Type B pancreatic cell (in vitro differentiated cells): ENCODE data around the gene KLK4. TPM values are rescaled to one million over a fixed set of nuclear protein-coding genes. Genes with fewer than 3 reads are reported as not detected.

Source experiments
- DNase-seq: peaks from one replicate; pipeline ENCODE4 v3.0.0; 2021; ENCODE audit warnings: mixed read lengths; ENCODE audit not compliant: unreplicated experiment; ENCODE audit errors: extremely low spot score
- H3K27ac Mint-ChIP-seq: 2 replicates; pipeline ENCODE4 v1.8.0; 2021; ENCODE audit warnings: mild to moderate bottlenecking, mixed read lengths
- H3K27me3 Mint-ChIP-seq: 2 replicates; pipeline ENCODE4 v1.8.0; 2021; ENCODE audit warnings: mixed read lengths
- H3K36me3 Mint-ChIP-seq: 2 replicates; pipeline ENCODE4 v1.8.0; 2021; ENCODE audit warnings: mixed read lengths
- H3K4me1 Mint-ChIP-seq: one replicate; pipeline ENCODE4 v1.8.0; 2021; ENCODE audit warnings: mixed read lengths; ENCODE audit not compliant: unreplicated experiment
- H3K4me3 Mint-ChIP-seq: 2 replicates; pipeline ENCODE4 v1.8.0; 2021; ENCODE audit warnings: mild to moderate bottlenecking, mixed read lengths
- H3K9me3 Mint-ChIP-seq: 2 replicates; pipeline ENCODE4 v1.8.0; 2021; ENCODE audit warnings: mixed read lengths
- CTCF ChIP-seq: fragments of 200-600 bp; sonication (generic); conservative IDR thresholded peaks from 2 replicates; pipeline ENCODE4 v1.5.0; 2021; ENCODE audit warnings: antibody characterized with exemption, mild to moderate bottlenecking
- long read RNA-seq: library from polyadenylated mRNA; unstranded; transcript quantifications from one replicate; pipeline ENCODE4 v2.0.0, GENCODE V29; 2020
- total RNA-seq: library from RNA; stranded (reverse); gene quantifications from 2 replicates; pipeline ENCODE4 v1.2.1, GENCODE V29; 2021; ENCODE audit warnings: low replicate concordance

KLK4 gene
- total RNA-seq, result 0.46 TPM in 1 of 2 replicates, not detected in the other
- long read RNA-seq, result 0 reads

GRCh38 chr19:50911206-50912101 is at the start of gene KLK4:
Gene KLK4 (minus strand): TSS chr19:50911395. CDS start chr19:50910738, 657 bp downstream.
- Mint-ChIP-seq H3K4me3 (no peak within 1 kb of the TSS), H3K27me3 (peaks cover 5% of the 10 kb centered on the region), H3K9me3 (no peaks in the 10 kb centered on the region), H3K4me1 (peaks cover 6% of the 10 kb centered on the region), H3K27ac (no peak within 1 kb of the TSS), H3K36me3 (no peaks in the 10 kb centered on the region)
- DNase-seq, result no peak
- no peak for TF ChIP-seq CTCF

- TF ChIP-seq CTCF, result no peak
- Mint-ChIP-seq H3K4me3 (no peak overlapping the region), H3K36me3 (no peaks in the 10 kb centered on the region), H3K27ac (no peak overlapping the region), H3K27me3 (peaks cover 38% of the 10 kb centered on the region), H3K4me1 (no peaks in the 10 kb centered on the region), H3K9me3 (no peaks in the 10 kb centered on the region)
- no peak for DNase-seq
These were observed 48.7 kb upstream of the KLK4 start for GRCh38 chr19:50959731-50960500.

- DNase-seq, result no peak
- peaks cover 35% of the 10 kb centered on the region for H3K27me3 Mint-ChIP-seq
- H3K27ac Mint-ChIP-seq, result no peak overlapping the region
- TF ChIP-seq CTCF, result no peak
- no peaks in the 10 kb centered on the region for H3K9me3 Mint-ChIP-seq
- H3K36me3 Mint-ChIP-seq, result no peaks in the 10 kb centered on the region
- H3K4me3 Mint-ChIP-seq, result no peak overlapping the region
- H3K4me1 Mint-ChIP-seq, result no peaks in the 10 kb centered on the region
These were observed 46.4 kb upstream of the KLK4 start for GRCh38 chr19:50957587-50957986.

- no peak within 1 kb of the TSS for H3K27ac Mint-ChIP-seq
- no peak for DNase-seq
- H3K27me3 Mint-ChIP-seq, result peaks cover 23% of the 10 kb centered on the region
- H3K4me1 Mint-ChIP-seq, result no peaks in the 10 kb centered on the region
- no peaks in the 10 kb centered on the region for H3K9me3 Mint-ChIP-seq
- no peaks in the 10 kb centered on the region for H3K36me3 Mint-ChIP-seq
- TF ChIP-seq CTCF, result no peak
- H3K4me3 Mint-ChIP-seq, result no peak within 1 kb of the TSS
These were observed 41.7 kb upstream of the KLK4 start, which contains the start of gene KLK5 for GRCh38 chr19:50952910-50953309. Gene KLK5 (minus strand): TSS chr19:50953038. CDS start chr19:50952657, 381 bp downstream.

- no peak for TF ChIP-seq CTCF
- no peaks in the 10 kb centered on the region for H3K9me3 Mint-ChIP-seq
- no peak overlapping the region for H3K4me3 Mint-ChIP-seq
- H3K27ac Mint-ChIP-seq, result no peak overlapping the region
- H3K36me3 Mint-ChIP-seq, result no peaks in the 10 kb centered on the region
- no peak for DNase-seq
- H3K4me1 Mint-ChIP-seq, result no peaks in the 10 kb centered on the region
- peaks cover 30% of the 10 kb centered on the region for H3K27me3 Mint-ChIP-seq
These were observed 38.7 kb upstream of the KLK4 start for GRCh38 chr19:50949861-50950260.
